SH-SY5Y (cell line): ENCODE results near the gene TMEM53.

Source experiments
- GATA2 ChIP-seq: IDR thresholded peaks from 2 replicates; pipeline ENCODE4 v1.6.1; 2011; ENCODE audit warnings: mild to moderate bottlenecking, low read depth, low read length
- GATA3 ChIP-seq: IDR thresholded peaks from 2 replicates; pipeline ENCODE4 v1.6.1; 2011; ENCODE audit warnings: low read depth, mild to moderate bottlenecking, low read length, moderate library complexity

DNA sequence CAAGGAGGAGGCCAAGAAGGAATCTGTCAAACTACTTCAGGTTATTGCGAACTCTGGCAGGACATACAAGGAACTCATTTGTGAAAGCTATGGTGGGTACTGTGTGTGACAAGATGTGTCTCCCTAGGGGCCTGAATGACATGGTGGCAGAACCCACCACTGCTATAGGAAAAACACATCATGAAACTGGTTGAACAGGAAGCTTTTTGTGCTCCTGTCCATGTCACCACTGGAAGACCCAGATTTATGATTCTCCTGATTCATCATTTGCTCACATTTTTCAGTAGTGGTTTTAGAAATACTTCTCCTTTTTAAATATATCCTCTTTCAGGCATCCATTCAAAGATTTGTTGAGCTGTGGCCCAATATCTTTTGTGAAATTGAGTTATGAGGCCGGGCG is 23.9 kb upstream of the TMEM53 start:
- TF ChIP-seq GATA2: no peak
- TF ChIP-seq GATA3: no peak
